ENCODE data around the gene C2CD4C. TPM values are rescaled to one million over a fixed set of nuclear protein-coding genes. Genes with fewer than 3 reads are reported as not detected.

C2CD4C gene
- total RNA-seq, 1 experiment from 2014 or later, result 7.1 TPM

DNA sequence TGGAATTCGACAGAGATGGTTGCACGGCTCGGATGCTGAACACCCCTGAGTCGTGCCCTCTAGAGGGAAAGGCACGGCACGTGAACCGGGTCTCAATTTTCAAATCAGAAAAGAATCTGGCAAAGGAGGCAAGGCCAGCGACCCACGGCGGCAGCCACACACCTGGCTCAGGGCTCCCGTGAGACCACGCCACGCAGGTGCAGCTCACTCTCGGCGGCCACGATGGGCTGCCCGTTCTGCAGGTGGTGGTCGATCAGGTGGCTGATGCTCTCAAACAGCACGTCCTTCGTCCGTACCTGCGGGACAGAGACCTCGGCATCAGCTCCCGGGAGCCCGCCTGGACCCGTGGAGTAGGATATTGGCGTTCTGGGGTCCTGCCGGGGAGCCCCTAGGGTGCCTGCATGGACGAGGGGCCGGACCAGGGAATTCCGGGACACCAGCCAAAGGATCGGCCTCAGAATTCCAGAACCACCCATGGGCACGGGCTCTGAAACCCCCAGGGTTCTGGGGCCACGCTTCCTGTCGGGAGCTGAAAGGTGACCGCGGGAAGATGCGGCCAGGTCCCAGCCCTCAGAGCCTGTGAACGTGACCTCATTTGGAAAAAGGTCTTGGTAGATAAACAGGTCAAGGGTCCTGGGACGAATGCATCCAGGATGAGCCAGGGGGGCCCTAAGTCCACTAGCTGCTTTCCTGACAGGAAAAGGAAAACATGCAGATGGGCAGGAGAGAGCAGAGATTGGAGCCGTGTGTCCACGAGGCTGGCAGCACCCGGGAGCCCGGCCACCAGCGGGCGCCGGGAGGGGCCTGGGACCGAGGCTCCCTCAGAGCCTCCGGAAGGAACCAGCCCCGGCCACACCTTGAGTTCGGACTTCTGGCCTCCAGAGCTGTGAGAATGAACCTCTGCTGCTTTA is 10.1 kb upstream of the C2CD4C start:
- TF ChIP-seq EZH2phosphoT487 (IDR thresholded peaks at IDR 0.05; ENCODE audit: borderline replicate concordance) (no peak), FOSL1 (IDR thresholded peaks at IDR 0.05; ENCODE audit: low read depth) (no peak), ZFX (IDR thresholded peaks at IDR 0.05) (no peak), CBX3 (IDR thresholded peaks at IDR 0.05; ENCODE audit: low read depth) (no peak), ELF1 (IDR thresholded peaks at IDR 0.05; ENCODE audit: borderline replicate concordance, low read depth) (no peak)
- no peak overlapping the region for H3K9ac ChIP-seq (ENCODE audit: low read length)
- no peaks in the 10 kb centered on the region for H3K27me3 ChIP-seq (ENCODE audit: insufficient read depth, low read length)
- no peaks in the 10 kb centered on the region for H3K79me2 ChIP-seq (ENCODE audit: insufficient read depth, low read length)
- H3K4me1 ChIP-seq (ENCODE audit: control insufficient read depth in 1 of 2, insufficient read depth in 2 of 2, low read length in 2 of 2), result no peaks in the 10 kb centered on the region
- H3K9me3 ChIP-seq (ENCODE audit: control insufficient read depth in 1 of 2, insufficient read depth in 1 of 2, low read depth in 1 of 2, low read length in 2 of 2), result no peaks in the 10 kb centered on the region
- H3K36me3 ChIP-seq (ENCODE audit: control insufficient read depth in 1 of 2, insufficient read depth in 2 of 2, low read length in 2 of 2), result no peaks in the 10 kb centered on the region
- H3K9me2 ChIP-seq (ENCODE audit: insufficient read depth), result no peaks in the 10 kb centered on the region
- BruUV-seq (replicated peaks), result no TSS peak
- no peaks in the 10 kb centered on the region for H4K20me1 ChIP-seq (ENCODE audit: insufficient read depth)
- CTCF ChIA-PET, result no interaction called here
- DNase-seq (ENCODE audit: low read depth, low spot score), result no peak
- H3K27ac ChIP-seq (ENCODE audit: low read depth, low read length), result no peak overlapping the region
- H2AFZ ChIP-seq (ENCODE audit: low read depth, low read length, poor library complexity, severe bottlenecking), result no peak overlapping the region
- ATAC-seq, result no peak
- no peak overlapping the region for H3K4me3 ChIP-seq (replicated peaks in 1 of 2; ENCODE audit: low read depth in 1 of 2, low read length in 2 of 2)
- H3K4me2 ChIP-seq (ENCODE audit: low read length), result no peak overlapping the region
- intact Hi-C loops (cut with micrococcal nuclease), result no loop called here
- RAD21 ChIA-PET (ENCODE audit: low non-redundant PET in 1 of 2, low total read pairs in 2 of 2, uncharacterized antibody in 2 of 2, unreplicated experiment in 2 of 2), result no interaction called here
- POLR2A ChIA-PET, result no interaction called here

DNA sequence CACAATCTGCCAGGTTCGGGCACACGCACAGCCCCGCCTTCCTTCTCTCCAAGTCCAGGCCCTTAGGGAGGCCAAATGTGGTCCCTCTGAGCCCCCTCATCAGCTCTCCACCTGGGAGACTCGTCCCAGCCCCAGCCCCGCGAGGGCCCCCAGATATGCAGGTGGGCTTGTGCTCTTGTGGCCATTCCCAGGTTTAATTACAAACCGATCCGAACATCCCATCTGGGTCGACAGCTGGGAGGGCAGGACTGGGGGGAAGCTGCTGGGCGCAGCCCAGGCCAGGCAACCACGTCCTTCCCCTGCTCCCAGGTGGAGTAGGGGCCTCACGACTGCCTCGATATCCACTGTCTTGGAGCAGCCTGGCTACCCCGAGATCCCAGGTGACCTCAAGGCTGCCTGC is 7.5 kb upstream of the C2CD4C start:
- H4K20me1 ChIP-seq (ENCODE audit: insufficient read depth), result no peaks in the 10 kb centered on the region
- DNase-seq (ENCODE audit: low read depth, low spot score) (no peak), ATAC-seq (no peak)
- H3K4me3 ChIP-seq (replicated peaks in 1 of 2; ENCODE audit: low read depth in 1 of 2, low read length in 2 of 2), result no peak overlapping the region
- no peaks in the 10 kb centered on the region for H3K9me2 ChIP-seq (ENCODE audit: insufficient read depth)
- H3K36me3 ChIP-seq (ENCODE audit: control insufficient read depth in 1 of 2, insufficient read depth in 2 of 2, low read length in 2 of 2), result no peaks in the 10 kb centered on the region
- no peak overlapping the region for H3K9ac ChIP-seq (ENCODE audit: low read length)
- no peak overlapping the region for H3K4me2 ChIP-seq (ENCODE audit: low read length)
- H2AFZ ChIP-seq (ENCODE audit: low read depth, low read length, poor library complexity, severe bottlenecking), result no peak overlapping the region
- no TSS peak for BruUV-seq (replicated peaks)
- intact Hi-C loops (cut with micrococcal nuclease), result no loop called here
- no peaks in the 10 kb centered on the region for H3K27me3 ChIP-seq (ENCODE audit: insufficient read depth, low read length)
- no peak overlapping the region for H3K27ac ChIP-seq (ENCODE audit: low read depth, low read length)
- H3K79me2 ChIP-seq (ENCODE audit: insufficient read depth, low read length), result no peaks in the 10 kb centered on the region
- H3K9me3 ChIP-seq (ENCODE audit: control insufficient read depth in 1 of 2, insufficient read depth in 1 of 2, low read depth in 1 of 2, low read length in 2 of 2), result no peaks in the 10 kb centered on the region
- RAD21 ChIA-PET (ENCODE audit: low non-redundant PET in 1 of 2, low total read pairs in 2 of 2, uncharacterized antibody in 2 of 2, unreplicated experiment in 2 of 2), result no interaction called here
- TF ChIP-seq, protein P1, sequence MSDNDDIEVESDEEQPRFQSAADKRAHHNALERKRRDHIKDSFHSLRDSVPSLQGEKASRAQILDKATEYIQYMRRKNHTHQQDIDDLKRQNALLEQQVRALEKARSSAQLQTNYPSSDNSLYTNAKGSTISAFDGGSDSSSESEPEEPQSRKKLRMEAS (IDR thresholded peaks at IDR 0.05), result no peak
- TF ChIP-seq CEBPB (IDR thresholded peaks at IDR 0.05; ENCODE audit: low read depth) (no peak), ZFX (IDR thresholded peaks at IDR 0.05) (no peak), SIN3A (IDR thresholded peaks at IDR 0.05; ENCODE audit: low read depth) (no peak), YY1 (IDR thresholded peaks at IDR 0.05; ENCODE audit: extremely low read depth, insufficient replicate concordance, low read depth, low read length) (no peak), TCF7L2 (IDR thresholded peaks at IDR 0.05; ENCODE audit: borderline replicate concordance, extremely low read depth, insufficient read depth, insufficient read length) (no peak), SP1 (IDR thresholded peaks at IDR 0.05; ENCODE audit: low read depth) (no peak), EZH2 (IDR thresholded peaks at IDR 0.05) (no peak), EZH2phosphoT487 (IDR thresholded peaks at IDR 0.05; ENCODE audit: borderline replicate concordance) (no peak), RAD21 (IDR thresholded peaks at IDR 0.05; ENCODE audit: low read depth) (no peak), POLR2AphosphoS5 (IDR thresholded peaks at IDR 0.05; ENCODE audit: low read depth, low read length) (no peak), SRF (IDR thresholded peaks at IDR 0.05; ENCODE audit: low read depth) (no peak)
- TF ChIP-seq, protein P2, sequence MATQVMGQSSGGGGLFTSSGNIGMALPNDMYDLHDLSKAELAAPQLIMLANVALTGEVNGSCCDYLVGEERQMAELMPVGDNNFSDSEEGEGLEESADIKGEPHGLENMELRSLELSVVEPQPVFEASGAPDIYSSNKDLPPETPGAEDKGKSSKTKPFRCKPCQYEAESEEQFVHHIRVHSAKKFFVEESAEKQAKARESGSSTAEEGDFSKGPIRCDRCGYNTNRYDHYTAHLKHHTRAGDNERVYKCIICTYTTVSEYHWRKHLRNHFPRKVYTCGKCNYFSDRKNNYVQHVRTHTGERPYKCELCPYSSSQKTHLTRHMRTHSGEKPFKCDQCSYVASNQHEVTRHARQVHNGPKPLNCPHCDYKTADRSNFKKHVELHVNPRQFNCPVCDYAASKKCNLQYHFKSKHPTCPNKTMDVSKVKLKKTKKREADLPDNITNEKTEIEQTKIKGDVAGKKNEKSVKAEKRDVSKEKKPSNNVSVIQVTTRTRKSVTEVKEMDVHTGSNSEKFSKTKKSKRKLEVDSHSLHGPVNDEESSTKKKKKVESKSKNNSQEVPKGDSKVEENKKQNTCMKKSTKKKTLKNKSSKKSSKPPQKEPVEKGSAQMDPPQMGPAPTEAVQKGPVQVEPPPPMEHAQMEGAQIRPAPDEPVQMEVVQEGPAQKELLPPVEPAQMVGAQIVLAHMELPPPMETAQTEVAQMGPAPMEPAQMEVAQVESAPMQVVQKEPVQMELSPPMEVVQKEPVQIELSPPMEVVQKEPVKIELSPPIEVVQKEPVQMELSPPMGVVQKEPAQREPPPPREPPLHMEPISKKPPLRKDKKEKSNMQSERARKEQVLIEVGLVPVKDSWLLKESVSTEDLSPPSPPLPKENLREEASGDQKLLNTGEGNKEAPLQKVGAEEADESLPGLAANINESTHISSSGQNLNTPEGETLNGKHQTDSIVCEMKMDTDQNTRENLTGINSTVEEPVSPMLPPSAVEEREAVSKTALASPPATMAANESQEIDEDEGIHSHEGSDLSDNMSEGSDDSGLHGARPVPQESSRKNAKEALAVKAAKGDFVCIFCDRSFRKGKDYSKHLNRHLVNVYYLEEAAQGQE (IDR thresholded peaks at IDR 0.05; ENCODE audit: low read depth), result no peak
- TF ChIP-seq, protein P3, sequence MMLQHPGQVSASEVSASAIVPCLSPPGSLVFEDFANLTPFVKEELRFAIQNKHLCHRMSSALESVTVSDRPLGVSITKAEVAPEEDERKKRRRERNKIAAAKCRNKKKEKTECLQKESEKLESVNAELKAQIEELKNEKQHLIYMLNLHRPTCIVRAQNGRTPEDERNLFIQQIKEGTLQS (IDR thresholded peaks at IDR 0.05), result no peak
- CTCF ChIA-PET, result no interaction called here
- no peaks in the 10 kb centered on the region for H3K4me1 ChIP-seq (ENCODE audit: control insufficient read depth in 1 of 2, insufficient read depth in 2 of 2, low read length in 2 of 2)
- POLR2A ChIA-PET, result no interaction called here

All from HCT116 (cell line).